Stimulated activated CD8-positive, alpha-beta memory T cell treated with anti-CD3 and anti-CD28 coated beads, Interleukin-7, amount 100 ng/mL, for 48 hours (primary cell): ENCODE results near the gene KHDC3L.

ENCODE experiments used
- DNase-seq, 2 donors: peaks; one replicate each; pipeline ENCODE4 v3.0.0-alpha.2; 2020; ENCODE audit warnings: low read depth in 1 of 2; ENCODE audit errors: extremely low read depth in 1 of 2

KHDC3L gene, protein sequence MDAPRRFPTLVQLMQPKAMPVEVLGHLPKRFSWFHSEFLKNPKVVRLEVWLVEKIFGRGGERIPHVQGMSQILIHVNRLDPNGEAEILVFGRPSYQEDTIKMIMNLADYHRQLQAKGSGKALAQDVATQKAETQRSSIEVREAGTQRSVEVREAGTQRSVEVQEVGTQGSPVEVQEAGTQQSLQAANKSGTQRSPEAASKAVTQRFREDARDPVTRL

DNA sequence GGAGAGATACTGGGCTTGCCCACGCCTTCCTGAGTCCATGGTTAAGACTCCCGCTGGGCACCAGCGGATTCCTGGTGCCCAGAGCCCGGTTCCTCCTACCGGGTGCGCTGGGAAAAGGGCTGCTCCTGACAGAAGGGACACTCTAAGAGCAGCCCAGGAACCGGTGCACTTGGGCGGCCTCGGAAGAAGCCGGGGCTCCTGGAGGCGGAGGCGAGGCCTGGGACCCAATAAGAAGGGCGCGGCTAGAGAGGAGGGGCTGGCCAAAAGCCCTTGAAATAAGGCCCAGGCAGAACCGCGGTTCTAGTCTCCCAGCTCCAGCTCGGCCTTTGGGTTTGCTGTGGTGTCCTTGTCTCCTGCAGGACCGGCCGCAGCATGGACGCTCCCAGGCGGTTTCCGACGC is at the start of gene KHDC3L:
Gene KHDC3L (plus strand): TSS at position 301 of the 400 bp plus-strand sequence. CDS start 72 bp downstream, at position 373.
- no peak for DNase-seq

DNA sequence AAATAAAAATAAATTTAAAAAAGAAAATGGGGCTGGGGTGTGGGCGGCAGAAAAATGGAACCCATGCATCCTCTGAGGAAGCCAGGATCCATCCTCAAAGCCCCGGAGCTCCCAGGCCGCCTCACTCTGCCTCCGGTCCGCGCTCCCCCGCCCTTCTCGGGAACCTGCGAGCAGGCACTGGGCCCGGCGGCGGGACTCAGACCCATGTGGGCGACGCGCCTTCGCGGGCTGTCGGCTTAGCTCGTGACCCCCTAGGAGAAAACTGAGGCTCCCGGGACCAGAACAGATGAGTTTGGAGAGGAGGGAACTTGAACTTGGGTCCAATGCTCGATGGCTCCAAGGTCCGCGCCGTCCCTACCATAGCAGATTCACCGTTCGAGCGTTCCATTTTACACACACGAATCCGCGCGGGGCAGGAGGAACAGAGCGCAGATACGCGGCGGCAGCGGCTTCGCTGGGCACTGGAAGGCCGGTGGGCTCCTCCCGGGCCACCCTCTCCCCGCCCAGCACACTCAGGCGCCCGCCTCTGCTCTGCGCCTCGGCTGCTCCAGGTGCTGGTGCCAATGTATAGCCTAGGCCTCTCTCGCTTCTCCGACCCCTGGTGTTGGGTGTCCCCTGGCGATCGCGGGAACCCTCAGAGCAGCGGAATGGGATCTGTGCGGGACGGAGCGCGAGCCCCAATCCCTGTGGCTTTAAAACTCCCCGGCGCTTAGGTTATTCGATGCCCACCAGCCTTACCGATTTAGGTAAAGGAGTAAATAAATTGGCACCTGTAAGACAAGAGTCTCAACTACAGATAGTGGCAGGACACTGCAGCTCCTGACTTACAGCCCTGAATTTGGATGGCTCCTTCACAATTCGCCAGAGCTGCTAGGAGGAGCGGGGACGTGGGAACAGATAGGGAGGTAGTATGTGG is 47.6 kb upstream of the KHDC3L start:
- no peak for DNase-seq

DNA sequence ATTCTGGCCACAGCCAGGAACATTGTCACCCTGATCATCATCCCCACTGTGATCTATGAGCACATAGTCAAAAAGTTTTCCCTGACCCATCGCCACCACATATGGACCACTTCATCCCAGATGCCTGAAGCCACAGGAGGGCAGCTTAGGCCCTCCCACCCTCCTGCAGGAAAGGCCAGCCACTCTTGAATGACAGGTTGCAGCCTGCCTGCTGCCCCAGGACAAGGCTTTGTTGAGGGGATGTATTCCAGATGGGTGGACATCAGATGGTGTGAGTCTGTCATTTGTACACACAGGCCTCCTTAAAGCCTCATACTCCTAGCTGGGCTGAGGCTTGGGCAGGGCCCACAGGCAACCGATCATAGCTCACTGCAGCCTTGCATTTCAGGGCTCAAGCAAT is 39.1 kb upstream of the KHDC3L start:
- DNase-seq, result no peak

DNA sequence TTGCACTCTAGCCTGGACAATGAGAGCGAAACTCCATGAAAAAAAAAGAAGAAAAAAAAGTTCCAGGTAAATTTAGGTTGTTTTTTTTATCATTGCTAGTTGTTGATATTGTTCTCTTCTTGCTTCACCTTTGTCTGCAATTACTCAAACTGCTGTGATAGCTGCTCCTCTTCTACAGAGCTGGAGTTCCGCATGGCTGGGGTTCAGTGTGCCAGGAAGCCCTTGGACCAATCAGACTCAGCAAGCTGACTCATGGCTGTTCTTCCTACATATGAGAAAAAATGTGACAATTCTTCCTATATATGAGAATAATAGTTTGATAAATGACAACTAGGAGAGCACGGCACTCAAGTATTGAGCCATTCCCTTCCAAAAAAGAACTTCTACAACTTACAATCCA is 36.8 kb upstream of the KHDC3L start:
- DNase-seq, result no peak

DNA sequence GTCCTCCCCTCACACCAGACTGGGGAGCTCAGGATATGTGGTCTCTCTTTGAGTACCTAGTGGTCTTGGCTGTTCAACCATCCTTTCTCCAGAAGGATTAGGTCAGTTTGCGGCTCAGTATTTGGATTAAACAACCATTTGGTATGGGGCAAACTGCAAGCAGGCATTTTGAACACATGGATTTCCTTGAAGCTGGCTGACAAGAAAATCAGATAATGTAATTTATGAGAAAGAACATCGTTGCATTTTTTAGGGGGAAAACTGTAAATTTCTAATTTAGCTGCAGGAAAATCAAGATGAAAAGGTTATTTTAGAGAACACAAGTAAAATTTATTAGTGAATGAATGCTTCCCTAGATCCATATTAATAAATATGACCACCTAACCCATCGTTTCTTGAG is 33.7 kb upstream of the KHDC3L start:
- DNase-seq, result no peak

DNA sequence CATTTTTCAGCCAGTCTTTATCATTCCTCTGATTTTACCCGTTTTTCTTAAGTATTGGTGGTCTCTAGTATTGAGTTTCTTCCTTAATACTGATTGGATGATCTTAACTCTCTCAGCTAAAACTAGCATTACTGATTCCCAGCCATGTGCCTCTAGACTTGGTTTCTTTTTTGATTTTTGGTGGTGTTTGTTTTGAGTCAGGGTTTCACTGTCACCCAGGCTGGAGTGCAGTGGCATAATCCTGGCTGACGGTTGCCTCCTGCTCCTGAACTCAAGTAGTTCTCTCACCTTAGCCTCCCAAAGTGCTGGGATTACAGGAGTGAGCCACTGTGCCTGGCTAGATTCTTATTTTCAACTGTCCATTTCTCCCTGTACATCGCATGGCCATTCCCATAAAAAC is 33.3 kb upstream of the KHDC3L start:
- no peak for DNase-seq

DNA sequence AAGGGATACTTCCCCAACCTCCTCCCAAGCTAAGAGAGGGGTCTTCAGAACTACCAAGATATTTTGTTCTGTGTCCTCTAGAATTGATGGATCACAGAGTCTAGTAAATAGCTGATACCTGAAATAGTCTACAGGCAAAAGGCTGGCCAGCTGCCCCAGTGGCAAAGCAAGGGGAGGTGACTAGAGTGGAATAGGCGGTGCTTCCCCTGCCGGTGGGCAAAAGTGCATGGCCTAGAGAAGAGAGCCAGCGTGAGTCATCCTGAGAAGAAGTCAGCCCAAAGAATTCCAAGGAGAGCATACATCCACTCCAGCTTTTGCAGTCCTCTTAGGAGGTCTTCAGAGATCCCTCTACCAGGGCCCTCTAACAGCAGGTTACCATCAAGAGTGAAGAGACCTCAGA is 23.1 kb upstream of the KHDC3L start:
- DNase-seq, result no peak

DNA sequence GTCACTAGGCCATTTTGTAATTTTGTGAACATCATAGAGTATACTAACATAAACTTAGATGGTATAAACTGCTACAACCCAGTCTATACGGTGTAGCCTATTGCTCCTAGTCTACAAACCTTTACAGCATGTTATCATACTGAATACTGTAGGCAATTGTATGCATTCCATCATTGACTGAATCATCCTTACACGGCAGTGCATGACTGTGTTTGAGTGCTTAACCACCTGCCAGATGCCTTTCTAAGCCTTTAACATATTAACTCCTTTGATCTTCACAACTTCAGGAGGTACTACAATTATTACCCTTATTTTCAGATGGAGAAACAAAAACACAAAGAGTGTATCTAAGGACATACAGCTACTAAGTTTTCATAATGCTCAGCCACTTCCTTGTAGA is 22.4 kb upstream of the KHDC3L start:
- DNase-seq, result no peak

DNA sequence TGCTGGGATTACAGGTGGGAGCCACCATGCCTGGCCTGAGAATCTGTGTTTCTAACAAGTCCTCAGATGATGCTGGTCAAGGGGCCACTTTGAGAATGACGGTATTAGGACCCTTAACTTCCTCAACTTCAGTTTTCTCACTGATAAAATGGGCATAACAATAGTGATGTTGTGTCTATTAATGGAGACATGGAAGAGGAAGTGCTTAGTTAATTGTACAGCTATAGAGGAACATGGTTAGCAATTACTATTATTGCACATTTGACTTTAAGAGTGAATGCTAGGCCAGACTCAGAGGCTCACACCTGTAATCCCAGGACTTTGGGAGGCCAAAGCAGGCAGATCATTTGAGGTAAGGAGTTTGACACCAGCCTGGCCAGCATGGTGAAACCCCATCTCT is 21.1 kb upstream of the KHDC3L start:
- no peak for DNase-seq

DNA sequence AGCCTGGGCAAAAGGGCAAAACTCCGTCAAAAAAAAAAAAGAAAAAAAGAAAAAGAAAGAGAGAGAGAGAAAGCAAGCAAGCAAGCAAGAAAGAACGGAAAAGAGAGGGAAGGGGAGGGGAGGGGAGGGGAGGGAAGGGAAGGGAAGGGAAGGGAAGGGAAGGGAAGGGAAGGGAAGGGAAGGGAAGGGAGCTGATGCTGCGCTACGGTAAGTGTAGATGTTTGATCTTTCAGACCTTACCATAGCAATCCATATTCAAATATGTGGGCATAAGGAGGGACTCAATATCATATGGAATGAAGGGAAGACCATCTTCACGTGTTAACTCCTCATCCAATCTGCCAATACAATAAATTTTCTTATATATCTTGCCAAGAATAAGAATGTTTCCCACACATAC is 20.3 kb upstream of the KHDC3L start:
- no peak for DNase-seq

DNA sequence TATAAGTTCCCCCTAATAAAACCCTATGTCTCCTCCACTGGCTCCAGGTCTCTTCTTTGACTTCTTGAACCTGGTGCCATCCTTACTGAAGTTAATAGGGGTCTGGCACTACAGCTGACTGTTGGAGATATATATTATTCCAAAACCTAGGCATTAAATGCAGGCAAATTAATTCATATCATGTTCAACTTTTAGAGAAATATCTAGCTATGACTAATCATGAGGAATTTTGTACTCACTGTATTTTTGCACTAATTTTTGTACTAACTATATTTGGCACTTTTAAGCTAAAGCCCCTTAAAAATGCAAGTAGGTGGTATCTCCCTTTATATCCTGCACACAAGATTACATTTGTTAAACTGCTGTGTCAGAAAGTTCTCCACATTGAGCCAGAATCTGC is 19.3 kb upstream of the KHDC3L start:
- DNase-seq, result no peak

DNA sequence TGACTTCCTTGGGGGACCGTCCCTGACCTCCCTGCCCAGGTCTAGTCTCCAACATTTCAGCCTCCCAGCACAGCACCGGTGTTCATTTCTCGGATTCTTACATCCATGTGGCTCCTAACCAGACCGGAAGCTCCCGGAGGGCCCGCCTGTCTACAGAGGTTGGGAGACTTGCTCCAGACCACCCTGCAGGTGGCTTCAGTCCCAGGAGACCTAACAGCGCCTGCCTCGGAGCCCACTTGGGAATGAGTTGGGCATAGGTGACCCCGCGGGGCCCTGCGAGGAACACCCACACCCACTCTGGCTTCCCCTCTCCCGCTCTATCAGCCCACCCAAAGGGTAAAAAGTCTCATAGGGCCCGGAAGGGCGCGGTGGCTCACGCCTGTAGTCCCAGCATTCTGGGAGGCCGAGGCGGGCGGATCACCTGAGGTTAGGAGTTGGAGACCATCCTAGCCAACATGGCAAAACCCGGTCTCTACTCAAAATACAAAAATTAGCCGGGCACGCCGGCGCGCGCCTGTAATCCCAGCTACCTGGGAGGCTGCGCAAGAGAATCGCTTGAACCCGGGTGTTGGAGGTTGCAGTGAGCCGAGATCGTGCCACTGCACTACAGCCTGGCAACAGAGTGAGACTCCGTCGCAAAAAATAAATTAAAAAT is 13.8 kb upstream of the KHDC3L start:
- DNase-seq, result no peak

DNA sequence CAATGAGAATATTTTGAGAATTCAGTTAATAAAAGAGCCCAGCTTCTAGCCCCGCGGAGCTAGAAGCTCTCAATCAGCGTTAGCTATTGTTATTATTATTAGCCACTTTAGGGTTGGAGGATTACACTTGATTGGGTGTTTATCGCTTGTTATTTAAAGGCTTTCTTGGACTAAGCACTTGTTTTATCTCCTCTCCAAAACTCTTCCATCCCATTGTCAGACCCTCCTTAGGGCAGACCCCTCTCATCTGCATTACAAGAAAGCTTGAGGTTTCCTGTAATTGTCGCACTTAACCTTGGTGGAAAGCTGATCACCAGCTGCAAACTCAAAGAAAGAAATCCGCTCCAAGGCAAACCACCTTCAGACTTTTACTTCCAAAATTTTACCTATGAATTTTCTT is 13.1 kb upstream of the KHDC3L start:
- DNase-seq, result no peak

DNA sequence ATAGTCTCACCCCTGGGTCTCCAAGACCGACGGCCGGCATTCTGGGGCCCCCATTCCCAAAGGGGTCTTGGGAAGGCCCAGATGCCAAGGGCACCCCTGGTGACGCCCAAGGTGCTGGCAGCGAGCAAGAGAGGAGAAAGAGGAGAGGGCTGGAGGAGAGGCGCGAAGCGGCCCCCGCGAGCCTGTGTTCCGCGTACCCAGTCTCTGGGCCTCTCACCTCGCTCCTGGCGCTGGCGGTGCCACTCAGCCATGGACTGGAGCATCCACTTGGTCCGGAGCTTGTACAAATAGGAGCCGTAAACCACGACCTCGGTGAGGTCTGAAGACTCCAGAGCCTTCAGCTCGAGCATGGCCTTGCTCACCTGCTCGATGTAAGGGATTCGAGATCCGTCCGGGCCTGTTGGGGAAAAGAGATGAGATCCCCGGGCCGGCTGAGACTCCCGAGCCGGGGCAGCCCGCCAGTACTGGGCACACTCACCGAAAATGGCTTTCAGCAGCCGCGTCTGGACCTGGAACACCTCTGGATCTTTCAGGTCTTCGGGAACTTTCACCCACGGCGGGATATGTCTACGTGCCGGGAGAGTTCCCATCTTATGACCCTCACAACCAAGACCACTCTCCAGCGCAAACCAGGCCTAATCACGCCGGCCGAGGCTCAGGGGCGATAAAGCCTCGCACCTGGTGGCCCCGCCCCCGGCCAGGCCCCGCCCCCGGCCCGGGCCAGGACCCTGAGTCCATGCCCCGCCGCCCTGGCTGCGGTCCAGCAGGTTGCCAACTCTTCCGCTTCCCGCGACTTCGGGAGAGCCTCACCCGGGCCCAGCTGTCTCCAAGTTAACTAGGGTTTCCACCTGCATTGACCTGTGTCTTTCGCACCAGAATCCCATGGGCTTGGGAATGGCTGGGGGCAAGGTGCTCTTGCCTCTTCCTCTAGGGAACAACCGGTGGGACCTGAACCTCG is 8.5 kb upstream of the KHDC3L start, which contains the start of gene DPPA5:
Gene DPPA5 (minus strand): TSS at position 641 of the 958 bp plus-strand sequence. CDS start 51 bp downstream, at position 590.
- no peak for DNase-seq

DNA sequence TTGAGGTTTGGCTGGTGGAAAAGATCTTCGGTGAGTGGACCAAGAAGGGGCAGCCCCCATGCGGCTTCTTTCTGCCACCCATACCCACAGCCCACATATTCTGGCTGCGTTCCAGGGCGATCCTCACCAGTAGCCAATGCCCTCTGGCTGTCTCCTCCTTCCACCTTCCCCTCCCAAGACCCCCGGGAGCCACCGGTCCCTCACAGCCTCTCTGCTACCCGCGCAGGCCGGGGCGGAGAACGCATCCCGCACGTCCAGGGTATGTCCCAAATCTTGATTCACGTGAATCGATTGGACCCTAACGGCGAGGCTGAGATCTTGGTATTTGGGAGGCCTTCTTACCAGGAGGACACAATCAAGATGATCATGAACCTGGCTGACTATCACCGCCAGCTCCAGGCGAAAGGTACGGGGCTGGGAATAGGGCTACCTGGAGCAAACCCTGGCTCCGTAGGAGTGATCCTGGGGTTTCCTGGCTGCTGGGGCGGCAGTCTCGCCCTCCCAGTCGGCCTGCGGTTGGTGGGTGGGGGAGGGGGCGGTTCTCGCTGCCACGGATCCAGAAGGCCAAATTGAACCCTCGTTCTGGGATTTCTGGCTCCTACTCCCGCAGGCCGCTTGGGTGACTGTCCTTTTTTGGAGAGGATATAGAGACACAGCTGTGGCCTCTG is 545 bp downstream of the KHDC3L start:
- DNase-seq, result no peak

DNA sequence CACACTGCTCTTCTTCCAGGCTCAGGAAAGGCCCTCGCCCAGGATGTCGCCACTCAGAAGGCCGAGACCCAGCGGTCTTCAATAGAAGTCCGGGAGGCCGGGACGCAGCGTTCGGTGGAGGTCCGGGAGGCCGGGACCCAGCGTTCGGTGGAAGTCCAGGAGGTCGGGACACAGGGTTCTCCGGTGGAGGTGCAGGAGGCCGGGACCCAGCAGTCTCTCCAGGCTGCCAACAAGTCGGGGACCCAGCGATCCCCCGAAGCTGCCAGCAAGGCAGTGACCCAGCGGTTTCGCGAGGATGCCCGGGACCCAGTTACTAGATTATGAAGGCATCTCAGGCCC is 1.0 kb downstream of the KHDC3L start:
- DNase-seq, result no peak

DNA sequence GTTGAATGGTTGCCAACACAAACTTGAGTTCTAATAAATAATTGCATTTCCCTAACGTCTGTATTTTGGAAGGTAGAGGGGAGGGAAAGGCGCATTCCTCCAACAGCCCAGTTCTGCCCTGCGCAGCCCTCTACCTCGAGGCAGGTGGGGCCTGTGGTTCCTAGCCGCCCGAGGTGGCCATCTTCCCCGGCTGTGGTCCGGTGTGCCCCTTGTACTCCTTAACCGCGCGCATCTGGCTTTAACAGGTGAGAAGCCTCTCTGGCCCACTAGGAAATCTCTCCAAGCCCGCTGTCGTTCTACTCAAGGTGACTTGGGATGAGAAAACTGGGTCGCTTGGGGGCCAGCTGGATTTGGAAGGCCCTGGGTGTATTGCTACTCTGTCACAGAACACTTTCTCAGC is 1.7 kb downstream of the KHDC3L start:
- DNase-seq, result no peak

DNA sequence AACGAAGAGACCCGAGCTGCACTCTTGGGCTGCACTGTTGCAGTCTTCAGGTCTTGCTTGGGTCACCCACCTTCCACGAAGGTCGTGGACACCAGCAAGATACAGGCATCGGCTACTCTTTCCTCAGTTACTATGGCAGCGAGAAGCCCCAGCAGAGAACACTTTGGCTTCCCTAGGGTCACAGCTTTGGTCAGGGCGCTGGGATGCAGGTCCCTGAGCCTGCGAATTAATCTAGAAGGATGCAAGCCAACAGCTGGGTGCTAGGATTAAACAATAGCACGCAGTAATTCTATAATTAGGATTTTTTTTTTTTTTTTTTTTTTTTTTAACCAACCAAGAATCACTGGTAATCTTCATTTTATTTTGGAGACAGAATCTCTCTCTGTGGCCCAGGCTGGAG is 2.1 kb downstream of the KHDC3L start:
- DNase-seq, result no peak

DNA sequence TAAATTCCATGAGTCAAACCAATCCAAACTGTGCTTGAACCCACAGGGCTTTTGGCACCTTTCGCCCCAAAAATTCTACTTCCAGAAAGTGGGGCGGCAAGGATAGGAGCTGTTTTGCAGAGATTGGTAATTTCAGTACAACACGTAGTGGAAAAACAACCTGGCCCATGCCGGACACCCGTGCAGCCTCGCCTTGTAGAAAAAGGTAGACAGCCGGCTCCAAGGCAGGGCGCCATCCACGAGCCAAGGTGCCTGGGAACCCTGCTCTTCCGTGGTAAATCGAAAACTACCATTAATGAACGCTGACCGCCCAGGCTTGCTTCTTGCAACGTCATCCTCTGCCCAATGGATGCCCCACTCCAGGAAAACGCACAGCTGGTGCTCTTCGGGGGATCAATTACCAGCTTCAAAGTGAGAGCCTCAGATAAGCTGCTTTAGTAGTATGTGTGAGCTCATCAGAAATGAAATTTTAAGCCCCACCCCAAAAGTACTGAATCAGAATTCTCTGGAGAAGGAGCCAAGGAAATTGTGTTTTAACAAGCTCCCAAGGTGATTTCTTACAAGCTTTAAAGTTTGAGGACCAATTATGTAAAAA is 5.4 kb downstream of the KHDC3L start:
- DNase-seq, result no peak

DNA sequence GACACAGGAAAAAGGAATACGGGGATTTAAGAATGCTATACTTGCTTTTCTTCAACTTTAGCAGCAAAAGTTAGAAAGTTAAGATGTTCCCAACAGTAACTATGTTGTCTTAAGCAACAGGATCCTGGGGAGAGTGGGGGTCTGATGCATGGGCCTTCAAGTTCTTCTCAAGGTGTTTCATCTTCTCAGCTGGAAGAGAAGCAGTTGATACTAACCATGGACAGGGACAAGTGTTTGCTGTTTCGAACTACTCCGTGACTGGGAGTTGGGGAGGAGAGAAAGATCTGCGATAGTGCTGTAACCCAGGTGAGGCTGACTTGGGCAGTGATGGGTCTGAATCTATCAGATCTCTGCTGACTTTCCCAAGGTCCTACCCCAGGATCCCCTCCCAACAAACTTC is 6.2 kb downstream of the KHDC3L start:
- no peak for DNase-seq
